Measurements from ENCODE around the gene NDUFS7.

The NDUFS7 gene

GRCh38 chr19:1360818-1361461, 22.8 kb upstream of the NDUFS7 start:
- H3K4me1 ChIP-seq = peaks cover 2% of the 10 kb centered on the region
- no peaks in the 10 kb centered on the region for H3K36me3 ChIP-seq (ENCODE audit: control insufficient read depth, insufficient read depth, low read length)
- H3K4me3 ChIP-seq (ENCODE audit: low read depth, low read length) = no peak overlapping the region
- no peak overlapping the region for H3K9ac ChIP-seq
- no peak overlapping the region for H3K4me2 ChIP-seq (ENCODE audit: low read length)
- H3K79me2 ChIP-seq = peaks cover 4% of the 10 kb centered on the region
- H2AFZ ChIP-seq = no peak overlapping the region
- TF ChIP-seq, protein P1, sequence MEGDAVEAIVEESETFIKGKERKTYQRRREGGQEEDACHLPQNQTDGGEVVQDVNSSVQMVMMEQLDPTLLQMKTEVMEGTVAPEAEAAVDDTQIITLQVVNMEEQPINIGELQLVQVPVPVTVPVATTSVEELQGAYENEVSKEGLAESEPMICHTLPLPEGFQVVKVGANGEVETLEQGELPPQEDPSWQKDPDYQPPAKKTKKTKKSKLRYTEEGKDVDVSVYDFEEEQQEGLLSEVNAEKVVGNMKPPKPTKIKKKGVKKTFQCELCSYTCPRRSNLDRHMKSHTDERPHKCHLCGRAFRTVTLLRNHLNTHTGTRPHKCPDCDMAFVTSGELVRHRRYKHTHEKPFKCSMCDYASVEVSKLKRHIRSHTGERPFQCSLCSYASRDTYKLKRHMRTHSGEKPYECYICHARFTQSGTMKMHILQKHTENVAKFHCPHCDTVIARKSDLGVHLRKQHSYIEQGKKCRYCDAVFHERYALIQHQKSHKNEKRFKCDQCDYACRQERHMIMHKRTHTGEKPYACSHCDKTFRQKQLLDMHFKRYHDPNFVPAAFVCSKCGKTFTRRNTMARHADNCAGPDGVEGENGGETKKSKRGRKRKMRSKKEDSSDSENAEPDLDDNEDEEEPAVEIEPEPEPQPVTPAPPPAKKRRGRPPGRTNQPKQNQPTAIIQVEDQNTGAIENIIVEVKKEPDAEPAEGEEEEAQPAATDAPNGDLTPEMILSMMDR (IDR thresholded peaks at IDR 0.05) = no peak
- H3K9me3 ChIP-seq (ENCODE audit: control insufficient read depth, low read length) = no peaks in the 10 kb centered on the region
- H3K27me3 ChIP-seq (ENCODE audit: control insufficient read depth, insufficient read depth, low read length) = no peaks in the 10 kb centered on the region
- no peak overlapping the region for H3K27ac ChIP-seq

DNA sequence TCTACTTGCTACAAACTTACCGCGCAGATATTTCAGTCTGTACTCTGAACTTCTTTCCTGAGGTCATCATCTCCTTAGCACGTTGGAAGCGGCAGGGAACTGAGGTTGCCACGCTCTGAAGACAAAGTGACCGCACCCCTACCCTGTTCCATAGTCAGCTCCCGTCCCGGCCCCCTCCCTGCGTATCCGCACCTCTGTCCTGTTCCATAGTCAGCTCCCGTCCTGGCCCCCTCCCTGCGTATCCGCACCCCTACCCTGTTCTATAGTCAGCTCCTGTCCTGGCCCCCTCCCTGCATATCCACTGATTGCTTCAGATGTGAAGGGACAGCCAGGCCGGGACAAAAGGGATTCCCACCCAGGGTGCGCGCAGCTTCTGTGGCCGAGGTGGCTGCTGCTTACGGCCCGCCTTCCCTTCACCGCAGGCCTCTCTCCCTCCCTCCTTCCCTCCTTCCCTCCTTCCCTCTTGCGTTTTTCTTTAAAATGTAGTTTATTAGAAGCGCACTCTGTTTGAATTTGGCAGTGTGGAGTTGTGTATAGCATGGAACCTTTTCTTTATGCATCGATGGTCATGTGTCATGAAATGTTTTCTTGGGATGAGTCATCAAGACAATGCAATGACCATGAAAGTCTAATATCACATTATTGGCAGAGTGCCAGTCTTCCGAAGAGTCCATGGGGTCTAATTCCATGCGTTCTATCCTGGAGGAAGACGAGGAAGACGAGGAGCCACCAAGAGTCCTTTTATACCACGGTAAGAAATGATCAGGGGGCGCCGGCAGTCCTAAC, 21.9 kb upstream of the NDUFS7 start:
- TF ChIP-seq, protein P1 (IDR thresholded peaks at IDR 0.05) = no peak
- Histone ChIP-seq H3K9me3 (ENCODE audit: control insufficient read depth, low read length) (no peaks in the 10 kb centered on the region), H3K27me3 (ENCODE audit: control insufficient read depth, insufficient read depth, low read length) (no peaks in the 10 kb centered on the region), H3K27ac (no peak overlapping the region), H3K4me1 (no peaks in the 10 kb centered on the region), H3K79me2 (peaks cover 4% of the 10 kb centered on the region), H3K4me2 (ENCODE audit: low read length) (no peak overlapping the region), H2AFZ (no peak overlapping the region), H3K36me3 (ENCODE audit: control insufficient read depth, insufficient read depth, low read length) (no peaks in the 10 kb centered on the region), H3K9ac (no peak overlapping the region), H3K4me3 (ENCODE audit: low read depth, low read length) (no peak overlapping the region)

GRCh38 chr19:1362387-1363257, 21.1 kb upstream of the NDUFS7 start:
- Histone ChIP-seq H3K4me2 (ENCODE audit: low read length) (no peak overlapping the region), H2AFZ (no peak overlapping the region), H3K27ac (no peak overlapping the region), H3K4me1 (no peaks in the 10 kb centered on the region), H3K27me3 (ENCODE audit: control insufficient read depth, insufficient read depth, low read length) (no peaks in the 10 kb centered on the region), H3K9ac (no peak overlapping the region), H3K9me3 (ENCODE audit: control insufficient read depth, low read length) (no peaks in the 10 kb centered on the region), H3K79me2 (peaks cover 4% of the 10 kb centered on the region), H3K36me3 (ENCODE audit: control insufficient read depth, insufficient read depth, low read length) (no peaks in the 10 kb centered on the region), H3K4me3 (ENCODE audit: low read depth, low read length) (no peak overlapping the region)
- TF ChIP-seq, protein P1 (IDR thresholded peaks at IDR 0.05) = no peak

GRCh38 chr19:1363599-1363998, 20.1 kb upstream of the NDUFS7 start:
- H2AFZ ChIP-seq = no peak overlapping the region
- peaks cover 4% of the 10 kb centered on the region for H3K79me2 ChIP-seq
- H3K4me1 ChIP-seq = no peaks in the 10 kb centered on the region
- no peaks in the 10 kb centered on the region for H3K9me3 ChIP-seq (ENCODE audit: control insufficient read depth, low read length)
- H3K9ac ChIP-seq = no peak overlapping the region
- TF ChIP-seq, protein P1 (IDR thresholded peaks at IDR 0.05) = no peak
- H3K27ac ChIP-seq = no peak overlapping the region
- H3K4me2 ChIP-seq (ENCODE audit: low read length) = no peak overlapping the region
- H3K27me3 ChIP-seq (ENCODE audit: control insufficient read depth, insufficient read depth, low read length) = no peaks in the 10 kb centered on the region
- no peaks in the 10 kb centered on the region for H3K36me3 ChIP-seq (ENCODE audit: control insufficient read depth, insufficient read depth, low read length)
- no peak overlapping the region for H3K4me3 ChIP-seq (ENCODE audit: low read depth, low read length)

Data from parathyroid adenoma (tissue), 2 donors.